HCT116 (cell line): ENCODE results near the gene SLC9C2.

Source experiments
- ATF3 ChIP-seq: IDR thresholded peaks from 2 replicates; pipeline ENCODE4 v1.6.1; 2012
- CEBPB ChIP-seq: IDR thresholded peaks from 2 replicates; pipeline ENCODE4 v1.6.1; 2012; ENCODE audit warnings: low read depth
- CTCF ChIP-seq, 3 experiments: fragments of 200-600 bp in 1 of 3; sonication (generic) in 1 of 3; IDR thresholded peaks in 2 of 3; conservative IDR thresholded peaks in 1 of 3; 2 replicates each; pipeline ENCODE4 v1.5.1; 2012 to 2017; ENCODE audit warnings: low read depth in 2 of 3, low read length in 2 of 3, antibody characterized with exemption in 1 of 3, borderline replicate concordance in 1 of 3, control low read depth in 1 of 3, mild to moderate bottlenecking in 1 of 3, mixed read lengths in 1 of 3, mixed run types in 1 of 3, moderate library complexity in 1 of 3; ENCODE audit not compliant: insufficient read depth in 1 of 3
- EZH2 ChIP-seq: fragments of 200-600 bp; sonication (generic); IDR thresholded peaks from 2 replicates; pipeline ENCODE4 v1.6.1; 2017; ENCODE audit warnings: antibody characterized with exemption, mixed run types
- EZH2phosphoT487 ChIP-seq: fragments of 200-600 bp; IDR thresholded peaks from 2 replicates; pipeline ENCODE4 v1.6.1; 2018; ENCODE audit warnings: antibody characterized with exemption, borderline replicate concordance
- FOSL1 ChIP-seq: IDR thresholded peaks from 2 replicates; pipeline ENCODE4 v1.6.1; 2012; ENCODE audit warnings: low read depth
- JUND ChIP-seq: IDR thresholded peaks from 2 replicates; pipeline ENCODE4 v1.6.1; 2012
- MAX ChIP-seq: IDR thresholded peaks from 2 replicates; pipeline ENCODE4 v1.6.1; 2012
- POLR2A ChIP-seq: IDR thresholded peaks from 2 replicates; pipeline ENCODE4 v1.7.0; 2011; ENCODE audit warnings: borderline replicate concordance; ENCODE audit not compliant: insufficient read depth, insufficient read length; ENCODE audit errors: extremely low read depth
- POLR2AphosphoS5 ChIP-seq: IDR thresholded peaks from 2 replicates; pipeline ENCODE4 v1.6.1; 2011; ENCODE audit warnings: mild to moderate bottlenecking, low read depth, low read length, moderate library complexity
- SIN3A ChIP-seq: IDR thresholded peaks from 2 replicates; pipeline ENCODE4 v1.6.1; 2012; ENCODE audit warnings: low read depth
- YY1 ChIP-seq: IDR thresholded peaks from 2 replicates; pipeline ENCODE4 v1.6.1; 2011; ENCODE audit warnings: low read length, low read depth, moderate library complexity, mild to moderate bottlenecking; ENCODE audit not compliant: insufficient replicate concordance; ENCODE audit errors: extremely low read depth
- ZFX ChIP-seq: fragments of 450-650 bp; IDR thresholded peaks from 2 replicates; pipeline ENCODE4 v1.6.1; 2017

GRCh38 chr1:173489149-173489600, 113.7 kb downstream of the SLC9C2 start:
- TF ChIP-seq YY1 = no peak
- TF ChIP-seq CTCF (IDR thresholded peaks at IDR 0.05 in 2 of 3, conservative IDR thresholded peaks at IDR 0.05 in 1 of 3; ENCODE audit: borderline replicate concordance in 1 of 3, insufficient read depth in 1 of 3, low read depth in 2 of 3, low read length in 2 of 3) = no peak
- no peak for TF ChIP-seq CEBPB
- TF ChIP-seq ZFX = no peak
- TF ChIP-seq ATF3 = no peak
- TF ChIP-seq FOSL1 = no peak
- TF ChIP-seq EZH2phosphoT487 = no peak
- TF ChIP-seq MAX = no peak
- no peak for TF ChIP-seq EZH2
- no peak; the same call in 1 of the 2 replicates for TF ChIP-seq POLR2AphosphoS5
- TF ChIP-seq POLR2A = no peak
- TF ChIP-seq JUND = no peak
- no peak for TF ChIP-seq SIN3A
